Measurements from ENCODE around the gene ENO1.

DNA sequence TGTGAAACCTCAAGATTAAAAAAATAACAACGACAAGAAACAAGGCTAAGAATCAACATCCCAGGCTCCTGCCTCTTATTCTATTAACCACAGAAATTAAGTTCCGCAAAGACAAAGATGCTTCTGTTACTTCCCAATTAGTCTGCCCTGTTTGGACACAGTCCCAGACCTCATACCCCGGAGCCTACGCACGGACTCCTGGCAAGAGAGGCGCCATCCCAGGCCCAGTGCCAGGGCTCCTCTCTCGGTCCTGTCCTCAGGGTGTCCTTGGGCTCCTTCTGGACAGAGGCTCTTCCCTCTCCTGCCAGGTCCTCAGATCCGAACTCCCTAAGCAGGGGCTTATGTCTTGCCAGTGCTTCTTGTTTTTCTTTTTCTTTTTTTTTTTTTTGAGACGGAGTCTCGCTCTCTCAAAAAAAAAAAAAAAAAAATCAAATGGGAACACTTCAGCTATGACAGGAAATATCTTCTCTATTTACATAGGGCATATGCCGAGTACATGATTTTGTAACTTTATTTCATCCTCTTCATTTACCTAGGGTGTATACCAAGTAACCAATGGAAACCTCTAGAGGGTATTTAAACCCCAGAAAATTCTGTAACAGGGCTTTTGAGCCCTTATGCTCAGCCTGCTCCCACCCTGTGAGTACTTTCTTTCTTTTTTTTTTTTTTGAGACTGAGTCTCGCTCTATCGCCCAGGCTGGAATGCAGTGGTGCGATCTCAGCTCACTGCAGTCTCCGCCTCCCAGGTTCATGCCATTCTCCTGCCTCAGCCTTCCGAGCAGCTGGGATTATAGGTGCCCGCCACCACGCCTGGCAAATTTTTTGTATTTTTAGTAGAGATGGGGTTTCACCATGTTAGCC is 11.7 kb upstream of the ENO1 start:
- TF ChIP-seq, protein P1, sequence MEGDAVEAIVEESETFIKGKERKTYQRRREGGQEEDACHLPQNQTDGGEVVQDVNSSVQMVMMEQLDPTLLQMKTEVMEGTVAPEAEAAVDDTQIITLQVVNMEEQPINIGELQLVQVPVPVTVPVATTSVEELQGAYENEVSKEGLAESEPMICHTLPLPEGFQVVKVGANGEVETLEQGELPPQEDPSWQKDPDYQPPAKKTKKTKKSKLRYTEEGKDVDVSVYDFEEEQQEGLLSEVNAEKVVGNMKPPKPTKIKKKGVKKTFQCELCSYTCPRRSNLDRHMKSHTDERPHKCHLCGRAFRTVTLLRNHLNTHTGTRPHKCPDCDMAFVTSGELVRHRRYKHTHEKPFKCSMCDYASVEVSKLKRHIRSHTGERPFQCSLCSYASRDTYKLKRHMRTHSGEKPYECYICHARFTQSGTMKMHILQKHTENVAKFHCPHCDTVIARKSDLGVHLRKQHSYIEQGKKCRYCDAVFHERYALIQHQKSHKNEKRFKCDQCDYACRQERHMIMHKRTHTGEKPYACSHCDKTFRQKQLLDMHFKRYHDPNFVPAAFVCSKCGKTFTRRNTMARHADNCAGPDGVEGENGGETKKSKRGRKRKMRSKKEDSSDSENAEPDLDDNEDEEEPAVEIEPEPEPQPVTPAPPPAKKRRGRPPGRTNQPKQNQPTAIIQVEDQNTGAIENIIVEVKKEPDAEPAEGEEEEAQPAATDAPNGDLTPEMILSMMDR (conservative IDR thresholded peaks at IDR 0.05; ENCODE audit: low read depth, low read length) = no peak
- no peak for TF ChIP-seq POLR2A (IDR thresholded peaks at IDR 0.05; ENCODE audit: low read depth, low read length)
- TF ChIP-seq RCOR1 (IDR thresholded peaks at IDR 0.05; ENCODE audit: insufficient replicate concordance, low read length) = no peak
- no peak for TF ChIP-seq SMC3 (IDR thresholded peaks at IDR 0.05; ENCODE audit: low read depth, low read length)
- no peak for TF ChIP-seq MXI1 (IDR thresholded peaks at IDR 0.05; ENCODE audit: borderline replicate concordance, low read depth, low read length)
- TF ChIP-seq RFX5 (IDR thresholded peaks at IDR 0.05; ENCODE audit: low read depth, low read length) = no peak
- TF ChIP-seq RAD21 (IDR thresholded peaks at IDR 0.05; ENCODE audit: low read length) = no peak
- no peak for TF ChIP-seq NFE2L2 (IDR thresholded peaks at IDR 0.05; ENCODE audit: low read depth, low read length)
- TF ChIP-seq, protein P2, sequence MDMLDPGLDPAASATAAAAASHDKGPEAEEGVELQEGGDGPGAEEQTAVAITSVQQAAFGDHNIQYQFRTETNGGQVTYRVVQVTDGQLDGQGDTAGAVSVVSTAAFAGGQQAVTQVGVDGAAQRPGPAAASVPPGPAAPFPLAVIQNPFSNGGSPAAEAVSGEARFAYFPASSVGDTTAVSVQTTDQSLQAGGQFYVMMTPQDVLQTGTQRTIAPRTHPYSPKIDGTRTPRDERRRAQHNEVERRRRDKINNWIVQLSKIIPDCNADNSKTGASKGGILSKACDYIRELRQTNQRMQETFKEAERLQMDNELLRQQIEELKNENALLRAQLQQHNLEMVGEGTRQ (IDR thresholded peaks at IDR 0.05; ENCODE audit: low read depth, low read length) = no peak
- TF ChIP-seq, protein P3, sequence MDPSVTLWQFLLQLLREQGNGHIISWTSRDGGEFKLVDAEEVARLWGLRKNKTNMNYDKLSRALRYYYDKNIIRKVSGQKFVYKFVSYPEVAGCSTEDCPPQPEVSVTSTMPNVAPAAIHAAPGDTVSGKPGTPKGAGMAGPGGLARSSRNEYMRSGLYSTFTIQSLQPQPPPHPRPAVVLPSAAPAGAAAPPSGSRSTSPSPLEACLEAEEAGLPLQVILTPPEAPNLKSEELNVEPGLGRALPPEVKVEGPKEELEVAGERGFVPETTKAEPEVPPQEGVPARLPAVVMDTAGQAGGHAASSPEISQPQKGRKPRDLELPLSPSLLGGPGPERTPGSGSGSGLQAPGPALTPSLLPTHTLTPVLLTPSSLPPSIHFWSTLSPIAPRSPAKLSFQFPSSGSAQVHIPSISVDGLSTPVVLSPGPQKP (IDR thresholded peaks at IDR 0.05; ENCODE audit: borderline replicate concordance, low read depth, low read length) = no peak
- TF ChIP-seq CHD1 (IDR thresholded peaks at IDR 0.05; ENCODE audit: low read depth, low read length) = no peak
